Hematopoietic multipotent progenitor cell treated with erythropoietin and hydrocortisone succinate and interleukin-3 and kit ligand, for 6 days (in vitro differentiated cells): ENCODE measurements around the gene GFOD1.

Experiments used
- DNase-seq: peaks from one replicate; pipeline ENCODE4 v3.0.0-alpha.2; 2015

Gene GFOD1

GRCh38 chr6:13487122-13488014 is at the start of gene GFOD1:
TSS of gene GFOD1 (minus strand) at chr6:13487600. CDS start at chr6:13486890, 710 bp downstream.
- DNase-seq: peak; percentile 93

- no peak for DNase-seq
These were observed 49.6 kb upstream of the GFOD1 start for GRCh38 chr6:13536796-13537526.

- DNase-seq: no peak
These were observed 47.9 kb upstream of the GFOD1 start for GRCh38 chr6:13535306-13535705.

GRCh38 chr6:13534536-13534935 is 47.1 kb upstream of the GFOD1 start:
- DNase-seq: no peak

GRCh38 chr6:13531956-13532355 is 44.6 kb upstream of the GFOD1 start:
- no peak for DNase-seq

GRCh38 chr6:13528777-13529343 is 41.5 kb upstream of the GFOD1 start:
- DNase-seq: no peak

- DNase-seq: peak; percentile 30
These were observed 40.8 kb upstream of the GFOD1 start for GRCh38 chr6:13528232-13528631.

GRCh38 chr6:13527671-13528056 is 40.3 kb upstream of the GFOD1 start:
- no peak for DNase-seq

GRCh38 chr6:13526727-13527670 is 39.6 kb upstream of the GFOD1 start:
- peak; percentile 83 for DNase-seq

GRCh38 chr6:13526357-13526726 is 38.9 kb upstream of the GFOD1 start:
- no peak for DNase-seq

GRCh38 chr6:13524801-13525508 is 37.6 kb upstream of the GFOD1 start:
- no peak for DNase-seq

GRCh38 chr6:13523826-13524622 is 36.6 kb upstream of the GFOD1 start:
- no peak for DNase-seq

GRCh38 chr6:13522656-13523055 is 35.3 kb upstream of the GFOD1 start:
- no peak for DNase-seq

- no peak for DNase-seq
These were observed 32.4 kb upstream of the GFOD1 start for GRCh38 chr6:13519839-13520238.

GRCh38 chr6:13517116-13517515 is 29.7 kb upstream of the GFOD1 start:
- no peak for DNase-seq

- peak; percentile 82 for DNase-seq
These were observed 28.5 kb upstream of the GFOD1 start for GRCh38 chr6:13515912-13516311.

- no peak for DNase-seq
These were observed 26.5 kb upstream of the GFOD1 start for GRCh38 chr6:13513626-13514502.

GRCh38 chr6:13512900-13513299 is 25.5 kb upstream of the GFOD1 start:
- no peak for DNase-seq

- DNase-seq: no peak
These were observed 24.7 kb upstream of the GFOD1 start for GRCh38 chr6:13511913-13512717.
